Measurements from ENCODE around the gene SDCBP2. TPM values are rescaled to one million over a fixed set of nuclear protein-coding genes. Genes with fewer than 3 reads are reported as not detected.

Gene SDCBP2
- total and polyA plus RNA-seq, 2 of the 13 experiments (the other 11 are each of a cell fraction or from before 2014, with no cell fraction given) = 1.2 to 2.4 TPM

- TF ChIP-seq ZBTB33 (CRISPR knock-in tag; IDR thresholded peaks at IDR 0.05) = peak; percentile 18; the same call in 1 of the 2 replicates
- no peak for TF ChIP-seq ZNF878 (CRISPR knock-in tag; IDR thresholded peaks at IDR 0.05)
- no peak for TF ChIP-seq ZNF775 (CRISPR knock-in tag; IDR thresholded peaks at IDR 0.05; ENCODE audit: borderline replicate concordance)
- TF ChIP-seq HNRNPL (IDR thresholded peaks at IDR 0.05; ENCODE audit: low read depth, low read length) = peak; percentile 56; the same call in 1 of the 2 replicates
- TF ChIP-seq MYC (CRISPR knock-in tag; IDR thresholded peaks at IDR 0.05; ENCODE audit: borderline replicate concordance) = peak; percentile 99
- peak; percentile 58 for TF ChIP-seq ZHX2 (IDR thresholded peaks at IDR 0.05; ENCODE audit: low read depth)
- no peak for TF ChIP-seq ZHX2 (CRISPR knock-in tag; IDR thresholded peaks at IDR 0.05; ENCODE audit: borderline replicate concordance)
- TF ChIP-seq ZBTB42 (CRISPR knock-in tag; IDR thresholded peaks at IDR 0.05) = peak; percentile 80; the same call in 1 of the 2 replicates
- peak; percentile 58; the same call in 1 of the 2 replicates for TF ChIP-seq GMEB2 (CRISPR knock-in tag; IDR thresholded peaks at IDR 0.05; ENCODE audit: low read depth)
- TF ChIP-seq ZNF672 (CRISPR knock-in tag; IDR thresholded peaks at IDR 0.05) = no peak
- TF ChIP-seq CBFB (CRISPR knock-in tag; IDR thresholded peaks at IDR 0.05) = peak; percentile 93
- peak; percentile 100 for TF ChIP-seq ATF7 (IDR thresholded peaks at IDR 0.05)
- TF ChIP-seq ATF7 (CRISPR knock-in tag; IDR thresholded peaks at IDR 0.05) = peak; percentile 98
- no peak for TF ChIP-seq ZBTB2 (CRISPR knock-in tag; IDR thresholded peaks at IDR 0.05; ENCODE audit: low read depth)
- TF ChIP-seq MAZ (IDR thresholded peaks at IDR 0.05; ENCODE audit: borderline replicate concordance, low read depth, low read length) = peak; percentile 63
- peak; percentile 61 for TF ChIP-seq MAZ (CRISPR knock-in tag; IDR thresholded peaks at IDR 0.05; ENCODE audit: low read depth)
- TF ChIP-seq ZNF780A (CRISPR knock-in tag; IDR thresholded peaks at IDR 0.05) = no peak
- TF ChIP-seq ZNF567 (CRISPR knock-in tag; IDR thresholded peaks at IDR 0.05; ENCODE audit: borderline replicate concordance) = peak; percentile 95
Measured at GRCh38 chr20:1325173-1326030, 3.5 kb downstream of the SDCBP2 start (continued).
